GM23338 (cell line): Measurements from ENCODE around the gene FARS2. TPM values are rescaled to one million over a fixed set of nuclear protein-coding genes. Genes with fewer than 3 reads are reported as not detected.

Source experiments
- ATAC-seq: fragments of 200-7000 bp; cut with Tn5 transposase; 3 replicates; pipeline ENCODE4 v1.9.1; 2020
- DNase-seq: peaks from one replicate; pipeline ENCODE4 v3.0.0-alpha.2; 2015; ENCODE audit warnings: low spot score
- H2AFZ ChIP-seq: fragments of 200-600 bp; sonication (generic); 2 replicates; pipeline ENCODE4 v1.8.0; 2016; ENCODE audit warnings: antibody characterized with exemption, mild to moderate bottlenecking, moderate library complexity
- H3F3A ChIP-seq: fragments of 200-600 bp; sonication (generic); replicated peaks from 2 replicates; pipeline ENCODE4 v1.8.0; 2017; ENCODE audit warnings: antibody characterized with exemption, mixed run types, low read depth
- H3K27ac ChIP-seq: fragments of 200-600 bp; sonication (generic); 2 replicates; pipeline ENCODE4 v1.6.1; 2016; ENCODE audit warnings: low read depth
- H3K27me3 ChIP-seq: fragments of 200-600 bp; sonication (generic); 2 replicates; pipeline ENCODE4 v1.8.0; 2016; ENCODE audit warnings: mild to moderate bottlenecking, mixed run types, moderate library complexity; ENCODE audit not compliant: insufficient read depth
- H3K36me3 ChIP-seq: fragments of 200-600 bp; sonication (generic); 2 replicates; pipeline ENCODE4 v1.8.0; 2016; ENCODE audit warnings: mild to moderate bottlenecking; ENCODE audit not compliant: insufficient read depth
- H3K4me1 ChIP-seq: fragments of 200-600 bp; sonication (generic); 2 replicates; pipeline ENCODE4 v1.8.0; 2016; ENCODE audit warnings: mild to moderate bottlenecking, moderate library complexity; ENCODE audit not compliant: insufficient read depth
- H3K4me2 ChIP-seq: fragments of 200-600 bp; sonication (generic); 2 replicates; pipeline ENCODE4 v1.7.1; 2017; ENCODE audit warnings: mixed run types
- H3K4me3 ChIP-seq: fragments of 200-600 bp; sonication (generic); 2 replicates; pipeline ENCODE4 v1.6.1; 2016; ENCODE audit warnings: mixed run types
- H3K79me2 ChIP-seq: fragments of 200-600 bp; sonication (generic); replicated peaks from 2 replicates; pipeline ENCODE4 v1.8.0; 2017; ENCODE audit warnings: mild to moderate bottlenecking; ENCODE audit not compliant: insufficient read depth
- H3K9me2 ChIP-seq: fragments of 200-600 bp; sonication (generic); 2 replicates; pipeline ENCODE4 v1.8.0; 2017; ENCODE audit not compliant: insufficient read depth
- H4K20me1 ChIP-seq: fragments of 200-600 bp; sonication (generic); replicated peaks from 2 replicates; pipeline ENCODE4 v1.8.0; 2017; ENCODE audit warnings: mild to moderate bottlenecking; ENCODE audit not compliant: insufficient read depth
- H3K27ac Mint-ChIP-seq: 2 replicates; pipeline ENCODE4 v1.8.0; 2020; ENCODE audit warnings: inconsistent platforms, mild to moderate bottlenecking, moderate library complexity, mixed read lengths
- H3K27me3 Mint-ChIP-seq: 3 replicates; pipeline ENCODE4 v1.8.0; 2022; ENCODE audit warnings: low read depth, mild to moderate bottlenecking, moderate library complexity, mixed read lengths, inconsistent platforms; ENCODE audit not compliant: insufficient read depth, poor library complexity
- H3K36me3 Mint-ChIP-seq: 3 replicates; pipeline ENCODE4 v1.8.0; 2021; ENCODE audit warnings: low read depth, mild to moderate bottlenecking, inconsistent platforms, moderate library complexity, mixed read lengths
- H3K4me1 Mint-ChIP-seq: 3 replicates; pipeline ENCODE4 v1.8.0; 2020; ENCODE audit warnings: mild to moderate bottlenecking, inconsistent platforms, mixed read lengths
- H3K4me3 Mint-ChIP-seq: 3 replicates; pipeline ENCODE4 v1.8.0; 2021; ENCODE audit warnings: moderate library complexity, mild to moderate bottlenecking, inconsistent platforms, mixed read lengths
- H3K9me3 Mint-ChIP-seq: 3 replicates; pipeline ENCODE4 v1.8.0; 2020; ENCODE audit warnings: moderate library complexity, mild to moderate bottlenecking, inconsistent platforms, mixed read lengths
- CREB1 ChIP-seq: fragments of 250-450 bp; sonication (Bioruptor Pico); IDR thresholded peaks from 2 replicates; pipeline ENCODE4 v1.5.0; 2020; ENCODE audit warnings: low read depth, mild to moderate bottlenecking, moderate library complexity
- CTCF ChIP-seq, 2 experiments: fragments of 200-600 bp in 1 of 2; sonication (generic) in 1 of 2; conservative IDR thresholded peaks; 2 replicates each; pipeline versions ENCODE4 v1.5.1 to v1.6.1; 2016 to 2017; ENCODE audit warnings: antibody characterized with exemption in 2 of 2, low read depth in 2 of 2, mild to moderate bottlenecking in 2 of 2, moderate library complexity in 1 of 2
- ETS1 ChIP-seq: IDR thresholded peaks from 2 replicates; pipeline ENCODE4 v1.6.1; 2016; ENCODE audit warnings: antibody characterized with exemption
- EZH2 ChIP-seq: fragments of 200-600 bp; sonication (generic); IDR thresholded peaks from one replicate; pipeline ENCODE4 v1.8.0; 2017; ENCODE audit warnings: antibody characterized with exemption, mild to moderate bottlenecking, low read depth; ENCODE audit not compliant: unreplicated experiment
- EZH2phosphoT487 ChIP-seq: fragments of 200-600 bp; sonication (generic); IDR thresholded peaks from one replicate; pipeline ENCODE4 v1.8.1; 2018; ENCODE audit warnings: antibody characterized with exemption; ENCODE audit not compliant: unreplicated experiment
- JUNB ChIP-seq: IDR thresholded peaks from one replicate; pipeline ENCODE4 v1.6.1; 2016; ENCODE audit warnings: antibody characterized with exemption; ENCODE audit not compliant: unreplicated experiment
- NANOG ChIP-seq: IDR thresholded peaks from 2 replicates; pipeline ENCODE4 v1.6.1; 2016; ENCODE audit warnings: antibody characterized with exemption, borderline replicate concordance
- POLR2AphosphoS5 ChIP-seq: IDR thresholded peaks from 2 replicates; pipeline ENCODE4 v1.6.1; 2016; ENCODE audit warnings: antibody characterized with exemption, low read depth
- REST ChIP-seq: IDR thresholded peaks from one replicate; pipeline ENCODE4 v1.6.1; 2018; ENCODE audit warnings: antibody characterized with exemption; ENCODE audit not compliant: unreplicated experiment
- STAT1 ChIP-seq: IDR thresholded peaks from one replicate; pipeline ENCODE4 v1.6.1; 2016; ENCODE audit warnings: antibody characterized with exemption; ENCODE audit not compliant: unreplicated experiment
- ZNF114 ChIP-seq: fragments of 250-450 bp; sonication (Bioruptor Pico); IDR thresholded peaks from 2 replicates; pipeline ENCODE4 v1.5.0; 2020; ENCODE audit warnings: mild to moderate bottlenecking, moderate library complexity
- ZNF331 ChIP-seq: fragments of 250-450 bp; sonication (Bioruptor Pico); IDR thresholded peaks from 2 replicates; pipeline ENCODE4 v1.5.0; 2020; ENCODE audit warnings: low read depth, mild to moderate bottlenecking, moderate library complexity
- ZNF462 ChIP-seq: fragments of 250-450 bp; sonication (Bioruptor Pico); IDR thresholded peaks from 2 replicates; pipeline ENCODE4 v1.5.0; 2020; ENCODE audit warnings: mild to moderate bottlenecking, moderate library complexity
- polyA plus RNA-seq: library from polyadenylated mRNA; unstranded; fragments of >200 nt; fragmentation: Nextera tagmentation; extraction: Ambion mirVana; gene quantifications from 2 replicates; pipeline ENCODE4 v1.2.1, GENCODE V29; 2016
- total RNA-seq: library from RNA; depleted of rRNA; stranded (reverse); fragments of >200 nt; shearing (Covaris generic); gene quantifications from 2 replicates; pipeline ENCODE4 v1.2.3, GENCODE V29; 2014

FARS2 gene
- total and polyA plus RNA-seq, 2 experiments from 2014 or later, result 7.6 to 19.0 TPM

- no peaks in the 10 kb centered on the region for H3F3A ChIP-seq
- no peaks in the 10 kb centered on the region for H3K9me3 Mint-ChIP-seq
- H3K9me2 ChIP-seq, result peaks cover 8% of the 10 kb centered on the region; the same call in 1 of the 2 replicates
- no peak overlapping the region for H2AFZ ChIP-seq
- H3K4me1 ChIP-seq, result peaks cover 16% of the 10 kb centered on the region
- TF ChIP-seq POLR2AphosphoS5, result no peak
- no peak for TF ChIP-seq REST
- TF ChIP-seq CREB1 (CRISPR knock-in tag), result no peak
- TF ChIP-seq NANOG, result no peak
- TF ChIP-seq STAT1, result no peak
- no peak for TF ChIP-seq ZNF114 (CRISPR knock-in tag)
- TF ChIP-seq JUNB, result no peak
- no peak for TF ChIP-seq ZNF462
- TF ChIP-seq CTCF (conservative IDR thresholded peaks at IDR 0.05; ENCODE audit: low read depth in 2 of 2), result no peak
- TF ChIP-seq EZH2phosphoT487, result no peak
- no peak for TF ChIP-seq ETS1
- no peak for TF ChIP-seq ZNF331
- no peak for TF ChIP-seq EZH2
- H3K4me2 ChIP-seq, result no peak overlapping the region
- H3K36me3 ChIP-seq, result no peaks in the 10 kb centered on the region
- no peak overlapping the region for H3K4me3 Mint-ChIP-seq
- DNase-seq (no peak), ATAC-seq (no peak)
- no peaks in the 10 kb centered on the region for H3K79me2 ChIP-seq
- no peak overlapping the region for H3K27ac ChIP-seq
- peaks cover 2% of the 10 kb centered on the region for H3K27me3 Mint-ChIP-seq
- H3K4me1 Mint-ChIP-seq, result peaks cover 23% of the 10 kb centered on the region
- no peak overlapping the region for H3K27ac Mint-ChIP-seq
- no peaks in the 10 kb centered on the region for H3K36me3 Mint-ChIP-seq
- H3K4me3 ChIP-seq, result no peak overlapping the region
- no peaks in the 10 kb centered on the region for H3K27me3 ChIP-seq
- no peaks in the 10 kb centered on the region for H4K20me1 ChIP-seq
Measured at GRCh38 chr6:5663739-5664138, 402.4 kb downstream of the FARS2 start.
